ENCODE data around the gene CDH13.

CDH13 gene

DNA sequence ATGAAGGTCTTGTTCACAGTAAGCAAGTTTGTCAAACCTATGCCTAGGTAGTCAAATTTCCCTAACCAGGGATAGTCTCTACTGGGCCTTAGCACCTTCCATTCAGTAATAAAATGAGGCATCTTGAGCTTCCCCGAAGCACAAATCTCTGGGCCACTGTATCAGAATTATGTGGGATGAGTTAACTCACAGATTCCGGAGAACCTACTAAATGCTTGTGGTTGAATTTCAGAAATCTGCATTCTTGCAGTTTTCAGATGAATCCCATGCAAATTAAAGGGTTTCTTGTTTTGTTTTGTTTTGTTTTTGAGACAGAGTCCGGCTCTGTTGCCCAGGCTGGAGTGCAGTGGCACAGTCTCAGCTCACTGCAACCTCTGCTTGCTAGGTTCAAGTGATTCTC lies 702.2 kb downstream of the CDH13 start:
- DNase-seq, result no peak

DNA sequence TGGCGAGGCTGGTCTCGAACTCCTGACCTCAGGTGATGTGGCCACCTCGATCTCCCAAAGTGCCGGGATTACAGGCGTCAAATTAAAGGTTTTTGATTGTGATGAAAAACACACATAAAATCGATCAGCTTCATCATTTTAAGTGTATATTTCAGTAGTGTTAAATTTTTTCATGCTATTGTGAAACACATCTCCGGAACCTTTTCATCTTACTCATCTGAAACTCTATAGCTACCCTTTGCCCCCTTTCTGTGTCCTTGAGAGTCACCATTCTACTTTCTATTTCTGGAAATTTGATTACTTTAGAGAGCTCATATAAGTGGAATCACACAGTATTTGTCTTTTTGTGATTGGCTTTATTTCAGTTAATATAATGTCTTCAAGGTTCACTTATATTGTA lies 702.7 kb downstream of the CDH13 start:
- DNase-seq, result no peak

DNA sequence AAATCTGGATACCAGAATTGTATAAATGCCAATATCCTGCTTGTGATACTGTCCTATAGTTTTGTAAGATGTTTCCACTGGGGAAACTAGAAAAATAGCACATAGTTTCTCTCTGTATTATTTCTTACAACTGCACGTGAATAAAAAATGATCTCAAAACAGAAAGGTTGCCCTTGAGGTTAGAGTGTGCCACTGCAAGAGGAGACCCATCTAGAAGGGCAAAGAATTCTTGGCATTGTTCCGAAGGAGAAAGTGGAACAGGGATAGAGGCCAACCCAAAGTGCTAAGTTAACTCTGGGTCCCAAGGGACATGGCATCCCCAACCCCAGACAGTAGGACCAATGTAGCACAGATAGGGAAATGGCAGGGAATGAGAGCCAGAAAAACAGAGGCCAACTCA lies 703.5 kb downstream of the CDH13 start:
- DNase-seq, result no peak

DNA sequence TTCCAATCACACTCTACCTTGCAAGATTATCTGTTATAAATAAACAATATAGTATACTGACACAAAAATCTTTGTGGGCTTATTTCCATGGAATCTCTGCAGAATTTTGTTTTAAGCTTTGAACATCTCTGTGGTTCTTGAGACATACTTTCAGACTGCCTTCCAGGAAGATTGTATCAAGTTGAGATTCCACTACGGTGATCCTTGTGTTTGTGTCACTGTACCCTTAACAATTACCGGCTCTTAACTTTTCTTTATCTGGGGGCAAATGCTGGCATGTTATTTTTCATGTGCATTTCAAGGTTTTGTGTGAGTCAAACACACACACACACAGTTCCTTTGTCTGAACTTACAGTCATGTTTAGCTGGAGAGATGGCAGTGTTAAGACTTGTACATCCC lies 708.3 kb downstream of the CDH13 start:
- no peak for DNase-seq

DNA sequence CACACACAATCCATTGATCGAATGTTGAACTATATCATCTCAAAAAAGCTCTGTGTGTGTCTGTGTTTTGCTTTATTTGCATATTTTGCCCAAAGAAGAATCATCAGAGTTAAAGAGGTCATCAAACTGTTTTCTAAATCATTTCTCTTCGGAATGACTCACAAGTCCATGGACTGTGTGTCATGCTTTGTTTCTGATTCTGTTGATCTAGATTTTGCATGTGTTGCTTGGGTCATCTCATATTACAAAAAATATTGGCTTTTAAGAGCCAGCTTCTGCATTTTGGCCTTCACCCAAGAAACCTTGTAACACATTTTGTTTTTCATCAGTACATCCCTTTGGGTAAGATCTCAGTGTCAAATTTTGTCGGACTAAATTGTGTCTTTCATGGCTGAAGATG lies 709.8 kb downstream of the CDH13 start:
- DNase-seq, result no peak

DNA sequence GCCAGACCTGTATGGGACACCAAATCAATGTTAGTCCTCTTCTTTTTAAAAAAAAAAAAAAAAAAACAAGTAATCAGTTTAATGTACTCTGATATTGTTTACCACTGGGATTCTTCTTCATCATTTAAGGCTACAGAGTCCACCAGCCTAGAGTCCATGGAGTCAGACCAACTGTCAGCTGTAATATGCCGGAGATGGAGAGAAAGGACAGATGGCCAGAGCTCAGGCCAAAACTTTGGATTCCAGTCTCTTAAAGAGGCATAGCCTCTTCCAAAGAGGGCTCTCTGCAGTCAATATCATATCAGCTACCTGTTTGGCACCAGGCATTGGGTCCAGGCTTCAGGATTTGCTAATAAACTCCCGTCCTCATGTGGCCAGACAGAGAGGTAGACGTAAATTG lies 711.4 kb downstream of the CDH13 start:
- DNase-seq, result no peak

DNA sequence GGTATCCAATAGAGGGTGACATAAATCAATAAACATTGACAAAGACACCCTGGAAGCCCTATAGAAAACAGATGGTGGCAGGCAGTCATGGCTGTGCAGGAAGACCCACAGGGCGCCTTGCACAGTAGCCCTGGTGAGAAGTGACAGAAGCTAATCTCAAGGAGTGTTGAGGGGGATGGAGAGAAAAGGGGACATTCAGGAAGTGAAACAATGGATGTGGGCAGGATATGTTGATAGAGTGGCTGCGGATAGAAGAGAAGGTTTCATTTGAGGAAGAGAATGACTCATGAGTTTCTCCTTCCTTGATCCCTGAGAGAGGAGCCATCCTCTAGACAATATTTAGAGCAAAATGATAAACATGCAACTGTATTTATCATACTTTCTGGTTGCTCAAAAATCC lies 712.2 kb downstream of the CDH13 start:
- DNase-seq, result no peak

DNA sequence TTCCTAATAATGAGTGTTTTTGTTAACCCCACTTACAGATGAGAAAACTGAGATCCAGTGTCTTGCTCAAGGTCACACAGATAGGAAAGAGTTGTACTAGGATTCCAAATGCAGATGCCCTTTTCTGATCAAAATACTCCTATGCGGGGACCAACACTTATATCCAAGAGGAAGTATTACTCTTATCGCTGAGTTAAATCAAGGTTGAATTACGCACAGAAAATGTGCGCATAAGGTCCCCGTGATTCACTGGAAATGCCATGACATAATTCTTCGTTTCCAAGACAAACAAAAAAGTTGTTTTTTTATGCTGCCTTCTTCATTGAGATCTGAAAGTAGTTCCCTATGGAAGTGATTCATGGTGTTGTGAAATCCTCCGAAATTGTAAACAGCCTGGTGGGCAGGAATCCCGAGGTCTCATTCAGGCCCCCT lies 717.2 kb downstream of the CDH13 start:
- no peak for DNase-seq

DNA sequence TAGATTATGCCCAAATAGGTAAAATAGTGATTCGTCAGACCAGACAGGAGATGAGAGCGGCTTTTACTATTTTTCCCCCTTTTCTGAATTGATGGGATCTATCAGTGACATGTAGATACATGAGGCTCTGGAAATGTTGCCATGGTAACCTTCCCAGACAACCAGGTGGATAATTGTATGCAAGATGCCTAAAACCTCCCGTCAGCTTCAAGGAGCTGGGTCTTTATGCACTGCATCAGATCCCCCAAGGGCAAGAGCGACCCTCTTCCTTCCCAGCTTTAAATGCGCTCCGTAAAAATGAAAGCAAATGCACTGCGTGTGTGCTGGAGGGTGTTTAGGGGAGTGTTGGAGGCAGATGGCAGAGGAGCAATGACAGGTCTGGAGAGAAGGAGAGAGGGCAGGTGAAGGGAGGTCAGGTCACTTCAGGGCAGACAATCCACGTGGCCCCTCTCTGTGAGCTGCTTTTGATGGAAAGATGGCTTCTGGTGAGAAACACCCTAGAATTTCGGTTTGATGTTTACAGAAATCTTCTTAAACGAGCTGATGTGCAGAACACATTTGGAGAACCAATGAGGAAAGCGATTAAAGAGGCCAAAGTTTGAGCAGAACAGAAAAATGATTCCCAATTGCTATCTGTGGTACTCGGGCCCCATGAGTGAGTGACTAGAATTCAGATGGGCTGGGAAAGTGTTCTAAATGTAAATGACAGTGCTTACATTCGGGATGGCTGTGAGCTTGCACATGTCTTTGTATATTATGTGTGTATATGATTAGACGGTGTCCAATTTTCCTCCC lies 719.3 kb downstream of the CDH13 start:
- DNase-seq, result no peak

DNA sequence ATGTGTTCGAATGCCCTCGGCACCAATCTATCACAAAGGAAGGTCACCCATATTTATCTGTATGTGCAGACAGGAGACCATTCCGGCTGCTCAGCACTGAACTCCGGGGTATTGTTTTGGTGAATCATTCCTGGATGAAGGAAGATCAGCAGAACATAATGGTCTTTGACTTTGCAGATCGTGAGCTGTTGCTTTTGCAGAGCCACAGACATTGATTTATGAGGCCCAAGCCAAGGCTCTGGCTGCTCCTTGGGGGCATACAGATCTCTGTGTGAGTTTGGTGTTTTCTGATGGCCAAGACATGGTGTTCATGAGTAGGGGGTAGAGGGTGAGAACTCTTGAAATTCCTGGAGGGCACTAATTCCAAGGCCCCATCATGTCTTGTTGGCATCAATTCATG lies 722.2 kb downstream of the CDH13 start:
- DNase-seq, result no peak

DNA sequence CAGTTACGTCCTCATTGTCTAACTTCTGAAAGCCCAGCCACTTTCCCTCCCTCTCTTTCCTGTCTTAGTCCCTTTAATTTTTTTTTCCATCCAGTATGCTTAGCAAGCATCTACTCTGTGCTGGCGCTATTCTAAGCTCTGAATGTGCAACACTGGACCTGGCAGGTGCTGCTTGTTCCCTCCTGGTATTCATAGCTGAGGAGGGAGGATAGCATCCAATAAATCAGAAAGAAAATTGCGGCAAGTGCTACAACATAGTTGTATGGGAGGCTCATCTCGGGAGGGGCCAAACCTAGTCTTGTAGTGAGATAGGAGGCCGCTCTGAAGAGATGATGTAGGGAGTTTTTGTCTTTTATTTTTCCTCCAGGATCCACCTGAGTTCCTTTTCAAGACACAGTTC lies 723.7 kb downstream of the CDH13 start:
- DNase-seq, result no peak

DNA sequence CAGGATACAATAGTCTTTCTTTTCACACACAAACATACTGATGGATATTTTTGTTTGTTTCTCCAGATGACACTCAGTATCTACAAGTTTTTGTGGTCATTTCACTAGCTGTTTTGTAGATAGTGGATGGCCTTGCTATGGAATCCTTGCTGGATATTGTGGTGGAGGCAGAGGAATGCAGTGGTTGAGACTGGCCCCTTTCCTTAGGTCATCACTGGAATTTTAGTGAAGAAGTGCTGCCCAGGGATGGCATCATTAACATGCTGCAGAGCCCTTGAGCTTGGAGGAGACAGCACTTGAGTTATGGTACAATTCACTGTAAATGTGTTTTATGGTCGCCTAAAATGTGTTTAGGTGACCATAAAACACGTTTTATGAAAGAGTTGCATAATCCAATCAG lies 725.1 kb downstream of the CDH13 start:
- no peak for DNase-seq

DNA sequence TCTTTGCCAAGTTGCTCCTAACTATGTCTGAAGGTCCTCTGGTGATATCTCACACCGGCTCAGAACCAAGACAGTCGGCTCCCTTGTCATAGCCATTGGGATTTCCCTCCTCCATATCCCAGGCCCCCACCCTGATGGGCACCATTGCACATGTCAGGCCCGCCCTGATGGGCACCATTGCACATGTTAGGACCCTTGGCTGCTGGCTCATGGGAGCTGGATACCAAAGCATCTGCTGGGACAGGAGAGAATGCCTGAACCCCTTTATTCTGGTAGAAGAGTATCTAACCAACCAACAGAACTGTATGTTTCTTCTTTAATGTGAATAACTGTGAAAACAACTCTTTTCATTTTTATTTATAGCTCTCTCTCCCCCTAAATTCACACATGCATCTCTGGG lies 726.5 kb downstream of the CDH13 start:
- DNase-seq, result no peak

DNA sequence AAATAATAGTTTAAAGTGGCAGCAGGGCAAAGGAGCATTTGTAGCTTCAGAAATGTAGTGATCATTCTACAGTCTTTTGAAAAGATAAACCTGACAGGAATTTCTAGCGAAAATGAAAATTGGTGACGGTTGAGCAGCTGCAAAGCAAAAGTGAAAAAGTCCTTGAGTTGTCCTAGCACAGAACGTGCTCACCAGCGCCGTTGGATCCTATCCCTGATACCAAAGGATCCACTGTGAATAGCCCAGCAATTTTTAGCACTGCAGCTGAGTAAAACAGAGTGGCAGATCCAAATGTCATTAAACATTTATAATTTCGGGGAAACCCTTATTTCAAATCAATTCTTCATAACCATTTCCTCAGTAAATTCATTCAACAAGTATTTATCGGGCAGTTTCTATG lies 727.2 kb downstream of the CDH13 start:
- DNase-seq, result no peak

DNA sequence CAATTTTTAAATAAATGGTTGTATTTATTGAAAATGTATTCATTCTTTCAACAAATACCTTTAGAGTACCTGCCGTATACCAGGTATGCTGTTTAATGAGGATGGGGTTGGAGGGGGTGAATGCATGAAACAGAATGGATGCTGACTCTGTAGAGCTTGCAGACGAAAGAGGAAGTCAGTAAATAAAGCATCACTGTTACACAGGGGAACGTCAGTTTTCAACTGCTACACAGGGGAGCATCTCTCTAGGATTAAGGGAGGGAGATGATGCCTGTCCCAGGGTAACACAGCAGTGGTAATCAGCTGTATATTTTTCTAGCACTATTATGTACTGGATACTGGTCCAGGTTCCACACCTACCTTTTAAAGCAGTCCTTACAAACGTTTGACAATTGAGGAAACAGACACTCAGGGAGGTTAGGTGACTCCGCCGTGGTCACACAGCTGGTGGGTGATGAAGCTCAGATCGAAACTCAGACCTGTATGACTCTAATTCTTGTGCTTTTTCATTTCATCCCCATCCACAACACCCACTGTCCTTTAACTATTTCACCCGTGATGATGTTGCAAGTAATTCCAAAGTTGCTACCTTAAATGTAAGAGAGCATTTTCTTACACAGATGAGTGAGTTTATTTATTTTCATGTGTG lies 728.9 kb downstream of the CDH13 start:
- no peak for DNase-seq

DNA sequence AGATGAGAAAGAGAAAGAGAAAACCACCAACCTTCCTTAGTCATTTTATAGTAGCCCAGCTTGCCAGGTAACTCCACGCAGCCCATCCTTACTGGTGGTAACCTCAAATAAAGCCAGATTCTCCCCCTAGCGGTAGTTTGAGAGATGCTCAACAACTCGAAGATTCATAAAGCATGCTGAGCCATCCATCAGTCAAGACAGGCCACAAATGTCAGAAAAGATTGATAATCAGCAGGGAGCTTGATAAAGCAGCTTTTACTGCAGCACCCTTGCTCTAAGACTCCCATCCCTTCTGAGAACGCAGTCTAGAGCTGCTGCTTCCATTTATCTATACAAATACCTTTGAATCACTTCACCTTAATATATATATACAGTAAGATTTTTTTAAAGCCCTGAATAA lies 729.5 kb downstream of the CDH13 start:
- DNase-seq, result no peak

DNA sequence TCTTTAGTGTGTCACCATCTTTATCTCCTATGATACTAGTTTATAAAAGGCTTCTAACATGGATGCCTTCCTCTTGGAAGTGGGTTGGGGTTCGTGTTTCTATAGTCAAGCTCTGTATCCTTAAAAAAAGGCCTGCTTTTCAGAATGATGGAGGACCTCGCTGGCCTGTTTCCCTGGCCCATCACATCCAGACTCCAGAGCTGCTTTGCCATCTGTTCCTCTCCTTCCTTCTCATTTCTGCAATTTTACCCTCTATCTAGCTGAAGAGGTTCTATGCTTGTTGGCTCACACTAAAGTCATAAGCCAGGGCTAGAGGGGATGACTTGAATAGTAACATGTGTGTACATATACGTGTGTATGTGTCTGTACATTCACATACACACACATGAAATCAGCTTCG lies 730.2 kb downstream of the CDH13 start:
- no peak for DNase-seq

DNA sequence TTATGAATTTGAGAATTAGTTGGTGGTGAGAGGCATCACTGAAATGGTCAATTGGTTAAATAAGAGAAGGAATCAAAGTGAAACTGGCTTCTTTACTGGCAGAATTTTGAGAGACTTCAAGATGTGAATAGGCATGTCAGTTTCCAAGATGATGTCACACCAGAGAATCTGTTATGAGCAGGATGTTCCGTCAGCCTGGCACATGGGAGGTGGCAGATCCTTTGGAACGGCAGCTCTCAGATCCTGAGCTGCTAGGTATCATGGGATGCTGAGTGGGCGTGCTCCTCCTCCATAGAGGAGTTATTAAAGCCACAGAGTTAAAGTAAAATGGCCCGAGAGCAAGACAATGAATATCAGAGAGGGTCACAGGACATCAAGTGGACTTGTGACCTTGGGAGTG lies 736.8 kb downstream of the CDH13 start:
- DNase-seq, result no peak

DNA sequence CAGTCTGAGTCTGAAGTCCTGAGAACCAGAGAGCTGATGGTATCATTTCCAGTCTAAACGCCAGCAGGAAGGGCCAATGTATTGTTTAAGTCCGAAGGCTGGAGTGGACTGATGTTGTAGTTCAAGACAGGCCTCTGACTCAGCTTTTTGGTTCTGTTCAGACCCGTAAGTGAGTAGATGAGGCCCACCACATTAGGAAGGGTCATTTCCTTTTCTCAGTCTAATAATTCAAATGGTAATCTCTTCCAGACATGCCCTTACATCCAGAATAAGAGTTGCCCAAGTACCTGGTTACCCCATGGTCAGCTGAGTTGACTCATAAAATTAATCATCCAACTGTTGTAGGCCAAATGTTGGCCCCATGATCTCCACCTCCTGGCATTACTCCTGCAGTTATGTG lies 738.4 kb downstream of the CDH13 start:
- no peak for DNase-seq

DNA sequence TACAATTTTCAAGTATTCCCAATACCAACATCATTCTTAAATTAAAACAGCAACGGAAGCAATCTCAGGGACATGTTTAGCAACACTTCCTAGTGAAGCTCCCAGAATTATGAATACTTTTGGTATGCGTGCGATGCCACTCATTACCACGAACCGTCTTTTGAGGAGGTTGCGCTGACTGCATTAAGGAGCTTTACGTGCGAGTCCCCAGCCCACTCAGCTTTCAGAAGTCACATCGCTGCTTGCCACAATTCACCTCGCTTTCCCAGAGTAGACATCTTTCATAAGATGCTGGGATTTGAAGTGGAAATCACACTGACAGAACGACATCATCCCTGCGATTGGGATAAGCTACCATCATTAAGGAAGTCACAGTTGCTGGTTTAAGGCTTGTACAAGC lies 739.5 kb downstream of the CDH13 start:
- DNase-seq, result no peak

DNA sequence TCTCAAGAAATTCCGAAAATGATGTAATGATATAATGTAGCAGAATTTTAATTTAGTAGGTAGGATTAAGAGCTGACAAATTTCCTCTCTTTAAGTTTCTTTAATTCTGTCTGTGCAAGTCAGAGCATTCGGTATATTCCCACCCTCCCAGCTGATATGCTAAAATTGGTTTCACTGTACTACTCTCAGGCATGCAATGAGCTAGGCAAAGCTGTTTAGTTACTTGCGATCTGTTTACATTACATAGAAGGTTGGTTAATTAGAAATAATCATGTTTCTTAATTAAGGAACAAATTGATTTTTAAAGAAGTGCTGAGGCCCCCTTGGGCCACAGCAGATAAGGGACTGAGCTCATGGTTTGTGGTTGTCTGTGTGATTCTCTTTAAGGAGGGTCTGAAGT lies 748.2 kb downstream of the CDH13 start:
- DNase-seq, result no peak

DNA sequence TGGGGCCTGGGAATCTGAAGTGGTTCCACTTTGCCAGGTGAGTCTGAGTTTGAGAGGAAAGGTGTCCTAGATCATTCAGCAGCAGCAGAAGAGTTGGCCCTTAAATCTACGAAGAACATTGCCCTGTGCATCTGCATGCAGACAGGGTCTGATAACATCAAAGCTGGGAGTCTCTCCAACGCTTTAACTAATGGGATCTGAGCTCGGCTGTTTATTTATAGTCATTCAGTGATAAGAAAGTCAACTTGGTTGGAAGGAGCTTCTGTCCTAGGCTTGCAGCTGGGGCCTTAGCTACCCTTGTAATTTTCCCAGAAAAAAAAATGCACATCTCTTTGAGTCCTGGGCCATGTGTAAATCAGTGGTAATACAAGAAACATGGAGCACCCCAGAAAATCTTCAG lies 763.0 kb downstream of the CDH13 start:
- DNase-seq, result no peak

DNA sequence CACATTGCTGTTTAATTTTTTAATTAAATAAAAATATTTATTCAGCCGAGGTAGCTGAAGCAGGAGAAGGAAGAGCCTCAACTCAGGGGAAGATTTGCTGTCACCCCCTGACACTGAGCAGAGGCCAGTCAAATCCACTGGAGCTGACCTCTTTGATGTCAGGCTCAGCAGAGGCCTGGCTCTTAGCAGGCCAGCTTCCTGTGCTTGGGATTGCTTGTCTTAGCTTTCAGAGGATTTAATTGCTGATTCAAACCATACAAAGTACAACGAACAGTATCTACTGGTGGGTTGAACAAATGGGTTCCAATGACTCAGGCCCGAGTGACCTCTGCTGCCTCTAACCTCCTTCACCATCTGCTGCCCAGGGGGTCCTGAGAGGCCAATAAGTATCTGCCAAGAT lies 764.0 kb downstream of the CDH13 start:
- DNase-seq, result no peak

DNA sequence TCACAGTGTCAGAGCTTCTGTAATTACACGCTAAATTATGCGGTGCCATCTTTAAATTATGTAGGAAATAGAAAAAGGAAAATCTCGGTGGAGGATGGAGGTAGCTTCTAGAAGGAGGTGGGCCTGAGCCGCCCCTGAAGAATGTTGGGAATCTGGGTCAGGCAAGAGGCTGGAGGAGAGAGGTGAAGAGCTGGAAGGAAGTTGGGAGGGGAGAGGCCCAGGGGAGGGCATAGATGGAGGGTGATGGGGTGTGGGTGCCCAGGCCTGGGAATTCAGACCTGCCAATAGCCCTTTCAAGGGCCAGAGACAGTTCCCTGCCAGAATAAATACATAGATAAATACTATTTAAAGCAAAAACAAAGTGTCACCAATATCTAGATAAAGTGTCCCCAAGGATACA lies 766.0 kb downstream of the CDH13 start:
- DNase-seq, result no peak
